Esophagus squamous epithelium (tissue), 4 donors: ENCODE measurements around the gene KRT16.
"Not testable (repeated sequence)": the region's sequence is repeated elsewhere in the genome, so short reads cannot be mapped to it uniquely, and the experiment has no call there.

ENCODE experiments used
- CTCF ChIP-seq, 6 experiments: fragments of 450-650 bp in 4 of 6; fragments of 200-600 bp in 2 of 6; sonication (generic) in 2 of 6; IDR thresholded peaks; one replicate each; pipeline ENCODE4 v1.5.1; 2016 to 2019; ENCODE audit warnings: antibody characterized with exemption in 6 of 6, mild to moderate bottlenecking in 4 of 6, moderate library complexity in 4 of 6
- POLR2A ChIP-seq, 4 donors: fragments of 450-650 bp; IDR thresholded peaks; one replicate each; pipeline ENCODE4 v1.6.1; 2017; ENCODE audit warnings: antibody characterized with exemption in 4 of 4, mild to moderate bottlenecking in 4 of 4, moderate library complexity in 3 of 4

- not testable (repeated sequence) for TF ChIP-seq POLR2A, CTCF (IDR thresholded peaks at IDR 0.05)
Measured at GRCh38 chr17:41622340-41623183, 10.0 kb upstream of the KRT16 start.
